ENCODE data around the gene SLC4A5.

GRCh38 chr2:74372674-74373073, 29.5 kb upstream of the SLC4A5 start:
- TF ChIP-seq, protein P1, sequence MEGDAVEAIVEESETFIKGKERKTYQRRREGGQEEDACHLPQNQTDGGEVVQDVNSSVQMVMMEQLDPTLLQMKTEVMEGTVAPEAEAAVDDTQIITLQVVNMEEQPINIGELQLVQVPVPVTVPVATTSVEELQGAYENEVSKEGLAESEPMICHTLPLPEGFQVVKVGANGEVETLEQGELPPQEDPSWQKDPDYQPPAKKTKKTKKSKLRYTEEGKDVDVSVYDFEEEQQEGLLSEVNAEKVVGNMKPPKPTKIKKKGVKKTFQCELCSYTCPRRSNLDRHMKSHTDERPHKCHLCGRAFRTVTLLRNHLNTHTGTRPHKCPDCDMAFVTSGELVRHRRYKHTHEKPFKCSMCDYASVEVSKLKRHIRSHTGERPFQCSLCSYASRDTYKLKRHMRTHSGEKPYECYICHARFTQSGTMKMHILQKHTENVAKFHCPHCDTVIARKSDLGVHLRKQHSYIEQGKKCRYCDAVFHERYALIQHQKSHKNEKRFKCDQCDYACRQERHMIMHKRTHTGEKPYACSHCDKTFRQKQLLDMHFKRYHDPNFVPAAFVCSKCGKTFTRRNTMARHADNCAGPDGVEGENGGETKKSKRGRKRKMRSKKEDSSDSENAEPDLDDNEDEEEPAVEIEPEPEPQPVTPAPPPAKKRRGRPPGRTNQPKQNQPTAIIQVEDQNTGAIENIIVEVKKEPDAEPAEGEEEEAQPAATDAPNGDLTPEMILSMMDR (IDR thresholded peaks at IDR 0.05): no peak
- no peak for TF ChIP-seq POLR2AphosphoS5 (IDR thresholded peaks at IDR 0.05; ENCODE audit: insufficient read depth in 1 of 2, low read depth in 1 of 2)
- no peak for TF ChIP-seq POLR2A (IDR thresholded peaks at IDR 0.05)
